BLaER1 (cell line): ENCODE results near the gene CTNNA1.

Experiments used
- H3K27ac ChIP-seq: shearing (Covaris generic); formaldehyde crosslinking; 2 replicates; pipeline ENCODE4 v1.8.1; 2022
- H3K27me3 ChIP-seq: shearing (Covaris generic); formaldehyde crosslinking; 2 replicates; pipeline ENCODE4 v1.8.1; 2022
- H3K36me3 ChIP-seq: shearing (Covaris generic); formaldehyde crosslinking; 2 replicates; pipeline ENCODE4 v1.8.1; 2022
- H3K4me1 ChIP-seq: shearing (Covaris generic); formaldehyde crosslinking; 2 replicates; pipeline ENCODE4 v1.8.1; 2022
- H3K4me2 ChIP-seq: shearing (Covaris generic); formaldehyde crosslinking; 2 replicates; pipeline ENCODE4 v1.8.1; 2022
- H3K4me3 ChIP-seq: shearing (Covaris generic); formaldehyde crosslinking; 2 replicates; pipeline ENCODE4 v1.8.1; 2022
- H3K9ac ChIP-seq: shearing (Covaris generic); formaldehyde crosslinking; 2 replicates; pipeline ENCODE4 v1.8.1; 2022
- H3K9me3 ChIP-seq: shearing (Covaris generic); formaldehyde crosslinking; 2 replicates; pipeline ENCODE4 v1.8.1; 2022
- H4K20me1 ChIP-seq: shearing (Covaris generic); formaldehyde crosslinking; 2 replicates; pipeline ENCODE4 v1.8.1; 2022
- Cebpa-rat ChIP-seq: shearing (Covaris generic); IDR thresholded peaks from 2 replicates; pipeline ENCODE4 v1.8.1; 2022

CTNNA1 gene

DNA sequence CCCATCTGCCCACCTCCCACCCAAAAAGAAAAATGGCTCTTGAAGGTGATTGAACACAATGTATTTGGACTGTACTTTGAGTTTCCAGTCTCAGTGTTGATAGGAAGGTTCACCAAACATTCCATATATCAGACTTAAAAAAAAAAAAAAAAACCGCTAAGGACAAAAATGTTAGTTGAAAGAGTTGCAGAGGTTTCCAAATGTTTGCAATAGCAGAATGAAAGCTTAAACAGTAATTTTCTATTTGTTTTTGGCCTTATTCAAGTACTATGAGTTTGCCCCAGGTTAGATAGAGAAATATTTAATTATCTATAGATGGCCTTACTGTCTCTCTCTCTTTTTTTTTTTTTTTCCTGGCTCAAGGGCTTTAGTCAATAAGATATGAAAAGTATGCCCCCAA, 115.8 kb downstream of the CTNNA1 start:
- Histone ChIP-seq H3K4me1 (peaks cover 33% of the 10 kb centered on the region), H3K27ac (no peak overlapping the region), H4K20me1 (peaks cover 62% of the 10 kb centered on the region)

DNA sequence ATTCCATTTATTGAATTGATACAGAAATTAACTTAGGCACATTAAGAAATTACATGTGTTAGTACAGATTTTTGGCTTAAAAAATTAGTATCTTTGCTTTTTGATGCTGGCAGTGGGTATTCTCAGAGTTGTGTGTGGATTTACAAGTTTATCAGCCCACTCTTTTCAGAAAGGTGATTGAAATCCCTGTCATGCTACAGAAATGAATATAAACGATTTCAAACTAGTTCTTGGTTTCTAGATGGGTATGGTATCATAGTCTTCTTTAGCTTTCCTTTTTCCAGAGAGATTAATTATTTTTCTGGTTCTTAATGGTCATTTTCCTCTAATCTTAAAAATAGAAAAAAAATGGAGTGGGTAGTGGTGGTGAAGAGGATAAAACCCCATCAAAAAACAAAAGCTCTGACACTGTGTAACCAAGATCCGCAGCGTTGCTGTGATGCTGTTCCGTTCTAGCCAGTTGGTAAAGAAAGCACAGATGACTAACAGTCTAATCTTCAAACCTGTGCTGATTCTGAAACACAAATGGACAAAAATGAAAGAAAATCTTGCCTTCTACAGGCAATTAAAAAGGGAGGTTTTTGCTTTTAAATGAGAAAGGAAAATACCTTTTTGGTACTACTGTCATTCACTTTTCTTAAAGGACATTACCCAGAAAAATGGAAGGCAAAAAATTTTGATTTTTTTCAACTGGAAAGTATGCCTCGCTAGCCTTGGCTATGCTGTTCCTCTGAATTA, 116.7 kb downstream of the CTNNA1 start:
- peaks cover 31% of the 10 kb centered on the region for H3K4me1 ChIP-seq
- no peak overlapping the region for H3K4me2 ChIP-seq

More for the DNA sequence above, 115.8 kb downstream of the CTNNA1 start:
- H3K9ac ChIP-seq = no peak overlapping the region
- H3K4me2 ChIP-seq = no peak overlapping the region
- peaks cover 32% of the 10 kb centered on the region for H3K36me3 ChIP-seq
- no peak for TF ChIP-seq Cebpa-rat
- H3K4me3 ChIP-seq = no peak overlapping the region
- peaks cover 10% of the 10 kb centered on the region for H3K9me3 ChIP-seq
- no peaks in the 10 kb centered on the region for H3K27me3 ChIP-seq

DNA sequence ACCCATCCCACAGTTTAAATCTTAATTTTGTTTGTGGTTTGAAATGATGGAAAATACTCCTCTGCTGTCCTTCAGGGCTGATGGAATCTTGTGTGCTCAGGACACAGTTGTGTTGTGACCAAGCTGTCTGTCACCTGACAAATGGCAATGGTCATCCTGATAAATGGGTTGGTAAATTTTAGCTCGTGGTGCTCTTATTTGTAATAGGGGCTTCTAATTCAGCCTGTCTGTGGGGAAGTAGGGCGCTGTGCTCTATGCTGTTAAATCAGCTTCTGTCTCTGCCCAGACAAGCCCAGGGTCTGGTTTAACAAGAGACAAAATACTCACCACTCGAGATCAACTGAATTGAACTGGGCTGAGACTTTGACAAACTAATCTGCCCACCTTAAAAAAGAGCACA, 117.4 kb downstream of the CTNNA1 start:
- H3K27ac ChIP-seq = 0 out of 2 replicates have a peak overlapping the region, but pooled peaks have one; percentile 15
- TF ChIP-seq Cebpa-rat = no peak
- H3K4me3 ChIP-seq = no peak overlapping the region
- H3K4me2 ChIP-seq = peak overlapping the region; percentile 57
- H3K27me3 ChIP-seq = no peaks in the 10 kb centered on the region
- H3K9ac ChIP-seq = 0 out of 2 replicates have a peak overlapping the region, but pooled peaks have one; percentile 8
- H3K36me3 ChIP-seq = peaks cover 26% of the 10 kb centered on the region
- peaks cover 73% of the 10 kb centered on the region for H4K20me1 ChIP-seq
- H3K4me1 ChIP-seq = peaks cover 27% of the 10 kb centered on the region
- no peaks in the 10 kb centered on the region for H3K9me3 ChIP-seq

More for the DNA sequence above, 116.7 kb downstream of the CTNNA1 start:
- no peak overlapping the region for H3K27ac ChIP-seq
- H3K4me3 ChIP-seq = no peak overlapping the region
- H4K20me1 ChIP-seq = peaks cover 66% of the 10 kb centered on the region
- H3K9me3 ChIP-seq = peaks cover 3% of the 10 kb centered on the region; the same call in 1 of the 2 replicates
- H3K27me3 ChIP-seq = no peaks in the 10 kb centered on the region
- H3K9ac ChIP-seq = no peak overlapping the region
- H3K36me3 ChIP-seq = peaks cover 25% of the 10 kb centered on the region
- TF ChIP-seq Cebpa-rat = no peak

DNA sequence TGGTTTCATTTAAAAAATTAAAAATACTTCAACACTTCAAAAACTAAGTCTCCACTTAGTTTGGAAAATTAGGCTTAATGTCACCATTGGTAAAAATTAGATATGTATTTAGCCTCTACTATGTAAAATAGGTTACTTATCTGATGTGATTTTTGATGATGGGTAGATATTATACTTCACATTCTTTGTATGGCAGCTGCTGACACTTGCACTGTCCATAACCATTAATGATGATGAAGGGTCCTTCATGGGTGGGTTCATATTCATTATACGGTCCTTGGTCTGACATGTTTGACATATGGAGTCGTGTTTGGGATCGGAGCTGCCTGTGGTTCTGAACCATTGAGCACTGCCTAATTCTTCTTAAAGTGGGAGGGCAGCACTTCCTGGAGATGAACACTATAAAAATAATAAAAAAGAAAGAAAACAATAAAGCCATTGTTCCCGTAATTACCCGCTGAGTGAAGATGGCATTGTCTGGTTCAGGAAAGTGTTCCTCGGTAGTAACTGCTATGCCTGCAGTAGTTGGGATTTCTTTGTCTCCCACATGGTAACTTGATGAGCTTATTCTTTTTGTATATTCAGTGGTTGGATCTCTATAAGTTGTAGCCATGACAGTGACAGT, 119.7 kb downstream of the CTNNA1 start:
- no peak overlapping the region for H3K4me2 ChIP-seq
- no peak overlapping the region for H3K9ac ChIP-seq
- peaks cover 27% of the 10 kb centered on the region for H3K4me1 ChIP-seq
- no peaks in the 10 kb centered on the region for H3K9me3 ChIP-seq
- H3K27me3 ChIP-seq = no peaks in the 10 kb centered on the region
- H3K27ac ChIP-seq = no peak overlapping the region
- H4K20me1 ChIP-seq = peaks cover 79% of the 10 kb centered on the region
- no peak for TF ChIP-seq Cebpa-rat
- H3K36me3 ChIP-seq = peaks cover 31% of the 10 kb centered on the region
- no peak overlapping the region for H3K4me3 ChIP-seq

- H4K20me1 ChIP-seq = peaks cover 80% of the 10 kb centered on the region
- peaks cover 27% of the 10 kb centered on the region for H3K36me3 ChIP-seq
- peaks cover 27% of the 10 kb centered on the region for H3K4me1 ChIP-seq
- H3K4me3 ChIP-seq = no peak overlapping the region
- no peak overlapping the region for H3K27ac ChIP-seq
- H3K27me3 ChIP-seq = no peaks in the 10 kb centered on the region
- no peaks in the 10 kb centered on the region for H3K9me3 ChIP-seq
- no peak overlapping the region for H3K9ac ChIP-seq
- TF ChIP-seq Cebpa-rat = no peak
- H3K4me2 ChIP-seq = no peak overlapping the region
Measured at GRCh38 chr5:138873466-138874221, 120.4 kb downstream of the CTNNA1 start.

DNA sequence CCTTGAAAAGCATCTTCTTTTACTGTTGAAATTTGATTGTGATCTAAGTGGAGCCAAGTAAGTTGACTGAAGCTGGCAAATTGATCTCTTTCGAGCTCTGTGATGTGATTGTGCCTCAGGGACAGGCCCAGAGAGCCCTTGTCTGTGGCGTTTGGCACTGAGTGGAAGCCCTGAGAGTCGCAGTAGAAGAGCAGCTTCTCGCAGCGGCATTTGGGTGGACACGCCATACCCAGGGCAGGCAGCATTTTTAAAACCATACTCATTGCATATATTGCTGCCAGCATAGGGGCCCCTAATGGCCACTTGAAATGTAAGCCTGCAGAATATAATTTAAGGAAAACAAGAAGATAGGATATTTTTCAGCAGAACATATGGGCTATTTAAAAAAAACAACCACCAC, 121.0 kb downstream of the CTNNA1 start:
- no peaks in the 10 kb centered on the region for H3K9me3 ChIP-seq
- H3K4me1 ChIP-seq = peaks cover 27% of the 10 kb centered on the region
- H3K4me2 ChIP-seq = no peak overlapping the region
- no peak overlapping the region for H3K4me3 ChIP-seq
- no peak for TF ChIP-seq Cebpa-rat
- no peak overlapping the region for H3K9ac ChIP-seq
- H3K27ac ChIP-seq = no peak overlapping the region
- H3K27me3 ChIP-seq = no peaks in the 10 kb centered on the region
- peaks cover 27% of the 10 kb centered on the region for H3K36me3 ChIP-seq
- peaks cover 81% of the 10 kb centered on the region for H4K20me1 ChIP-seq

DNA sequence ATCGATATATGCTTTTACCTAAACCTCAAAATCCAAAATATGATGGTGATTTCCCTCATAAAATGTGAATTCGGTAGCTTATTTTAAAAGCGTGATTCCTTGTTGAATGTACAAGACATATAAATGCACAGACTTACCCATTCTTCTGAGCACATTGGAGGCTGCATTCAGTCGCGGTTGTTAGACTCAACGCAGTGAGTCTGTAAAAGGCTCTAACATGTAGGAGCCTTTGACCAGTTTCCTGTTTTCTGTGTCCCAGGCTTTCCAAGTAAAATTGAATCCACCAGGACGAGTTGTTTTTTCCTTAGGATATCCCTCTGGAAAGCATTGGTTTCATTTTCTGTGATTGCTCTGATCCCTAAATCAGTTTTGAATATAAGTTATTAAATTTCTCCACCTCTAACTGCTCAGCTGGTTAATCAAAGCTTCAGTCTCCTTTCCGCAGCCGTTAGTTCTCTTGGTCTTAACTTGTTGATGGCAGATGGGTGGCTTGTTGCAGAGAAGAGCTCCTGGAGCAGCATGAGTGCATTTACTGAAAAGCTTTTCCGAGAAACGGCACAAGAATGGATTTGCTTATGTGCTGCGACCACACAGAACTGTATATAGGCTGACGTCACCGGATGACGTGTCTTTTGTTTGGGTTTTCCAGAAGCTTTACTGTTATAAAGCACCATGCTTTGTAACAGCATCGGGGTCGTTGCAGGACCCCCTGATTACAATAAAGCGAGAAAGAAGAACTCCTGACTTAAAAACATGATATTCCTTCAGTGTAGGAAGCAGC, 121.7 kb downstream of the CTNNA1 start, which contains the start of gene LRRTM2:
Gene LRRTM2 (minus strand): TSS at position 565 of the 781 bp plus-strand sequence. CDS start 424 bp downstream, at position 141.
- Histone ChIP-seq H3K4me2 (no peak within 1 kb of the TSS), H3K9me3 (no peaks in the 10 kb centered on the region), H3K9ac (no peak within 1 kb of the TSS), H3K36me3 (peaks cover 34% of the 10 kb centered on the region), H4K20me1 (peaks cover 74% of the 10 kb centered on the region), H3K27me3 (no peaks in the 10 kb centered on the region), H3K4me1 (peaks cover 25% of the 10 kb centered on the region), H3K4me3 (no peak within 1 kb of the TSS), H3K27ac (no peak within 1 kb of the TSS)
- no peak for TF ChIP-seq Cebpa-rat

GRCh38 chr5:138875552-138875875, 122.3 kb downstream of the CTNNA1 start:
- H3K4me1 ChIP-seq = peaks cover 20% of the 10 kb centered on the region

GRCh38 chr5:138875946-138876345, 122.7 kb downstream of the CTNNA1 start:
- Histone ChIP-seq H4K20me1 (peaks cover 67% of the 10 kb centered on the region), H3K9ac (no peak overlapping the region), H3K9me3 (no peaks in the 10 kb centered on the region), H3K27ac (no peak overlapping the region), H3K4me1 (peaks cover 15% of the 10 kb centered on the region), H3K4me3 (no peak overlapping the region), H3K27me3 (no peaks in the 10 kb centered on the region), H3K4me2 (no peak overlapping the region), H3K36me3 (peaks cover 43% of the 10 kb centered on the region)
- TF ChIP-seq Cebpa-rat = no peak

More at GRCh38 chr5:138875552-138875875, 122.3 kb downstream of the CTNNA1 start:
- H3K27me3 ChIP-seq = no peaks in the 10 kb centered on the region
- no peak overlapping the region for H3K9ac ChIP-seq
- no peak for TF ChIP-seq Cebpa-rat
- no peaks in the 10 kb centered on the region for H3K9me3 ChIP-seq
- peaks cover 68% of the 10 kb centered on the region for H4K20me1 ChIP-seq
- H3K4me2 ChIP-seq = no peak overlapping the region
- H3K4me3 ChIP-seq = no peak overlapping the region
- no peak overlapping the region for H3K27ac ChIP-seq
- peaks cover 39% of the 10 kb centered on the region for H3K36me3 ChIP-seq
